ENCODE measurements around the gene LRRIQ1.
A peak's percentile ranks its signal among the peaks of the same experiment; 100 is the strongest.

LRRIQ1 gene

GRCh38 chr12:85057370-85057963 is 21.3 kb downstream of the LRRIQ1 start:
- peak in 1 of 2 experiments; percentile 14 for DNase-seq (ENCODE audit: low read depth in 2 of 2)

- no peak for DNase-seq (ENCODE audit: low read depth in 2 of 2)
Observed at GRCh38 chr12:85058339-85058738, 22.2 kb downstream of the LRRIQ1 start.

- no peak for DNase-seq (ENCODE audit: low read depth in 2 of 2)
Observed at GRCh38 chr12:85059594-85059993, 23.4 kb downstream of the LRRIQ1 start.

GRCh38 chr12:85060916-85061315 is 24.8 kb downstream of the LRRIQ1 start:
- no peak for DNase-seq (ENCODE audit: low read depth in 2 of 2)

- no peak for DNase-seq (ENCODE audit: low read depth in 2 of 2)
Observed at GRCh38 chr12:85065837-85066482, 29.8 kb downstream of the LRRIQ1 start.

- no peak for DNase-seq (ENCODE audit: low read depth in 2 of 2)
Observed at GRCh38 chr12:85072826-85073225, 36.7 kb downstream of the LRRIQ1 start.

GRCh38 chr12:85076688-85077430 is 40.7 kb downstream of the LRRIQ1 start:
- DNase-seq (ENCODE audit: low read depth in 2 of 2): peak; percentile 76 to 82

GRCh38 chr12:85085066-85085465 is 48.9 kb downstream of the LRRIQ1 start:
- no peak for DNase-seq (ENCODE audit: low read depth in 2 of 2)

- DNase-seq (ENCODE audit: low read depth in 2 of 2): no peak
Observed at GRCh38 chr12:85089792-85090191, 53.6 kb downstream of the LRRIQ1 start.

GRCh38 chr12:85092814-85093370 is 56.7 kb downstream of the LRRIQ1 start:
- DNase-seq (ENCODE audit: low read depth in 2 of 2): no peak

GRCh38 chr12:85095501-85095900 is 59.4 kb downstream of the LRRIQ1 start:
- no peak for DNase-seq (ENCODE audit: low read depth in 2 of 2)

- DNase-seq (ENCODE audit: low read depth in 2 of 2): no peak
Observed at GRCh38 chr12:85130646-85131045, 94.5 kb downstream of the LRRIQ1 start.

- no peak for DNase-seq (ENCODE audit: low read depth in 2 of 2)
Observed at GRCh38 chr12:85138833-85139232, 102.7 kb downstream of the LRRIQ1 start.

- DNase-seq (ENCODE audit: low read depth in 2 of 2): no peak
Observed at GRCh38 chr12:85147331-85147730, 111.2 kb downstream of the LRRIQ1 start.

- no peak for DNase-seq (ENCODE audit: low read depth in 2 of 2)
Observed at GRCh38 chr12:85152311-85152729, 116.2 kb downstream of the LRRIQ1 start.

GRCh38 chr12:85155791-85156190 is 119.6 kb downstream of the LRRIQ1 start:
- DNase-seq (ENCODE audit: low read depth in 2 of 2): peak in 1 of 2 experiments; percentile 2

GRCh38 chr12:85156569-85156968 is 120.4 kb downstream of the LRRIQ1 start:
- no peak for DNase-seq (ENCODE audit: low read depth in 2 of 2)

- DNase-seq (ENCODE audit: low read depth in 2 of 2): no peak
Observed at GRCh38 chr12:85157035-85157603, 121.0 kb downstream of the LRRIQ1 start.

- no peak for DNase-seq (ENCODE audit: low read depth in 2 of 2)
Observed at GRCh38 chr12:85163752-85164321, 127.7 kb downstream of the LRRIQ1 start.

GRCh38 chr12:85179680-85180270 is 143.6 kb downstream of the LRRIQ1 start:
- peak; percentile 3 to 15 for DNase-seq (ENCODE audit: low read depth in 2 of 2)

GRCh38 chr12:85182699-85183098 is 146.5 kb downstream of the LRRIQ1 start:
- no peak for DNase-seq (ENCODE audit: low read depth in 2 of 2)

- DNase-seq (ENCODE audit: low read depth in 2 of 2): no peak
Observed at GRCh38 chr12:85183855-85184254, 147.7 kb downstream of the LRRIQ1 start.
